Measurements from ENCODE around the gene B4GALNT1.

Gene B4GALNT1

GRCh38 chr12:57583008-57583831 lies 49.8 kb downstream of the B4GALNT1 start:
- TF ChIP-seq CTCF (conservative IDR thresholded peaks at IDR 0.05; ENCODE audit: low read depth, low read length), result peak; percentile 96
- DNase-seq (ENCODE audit: low read depth), result peak; percentile 44

GRCh38 chr12:57582440-57582839 lies 50.6 kb downstream of the B4GALNT1 start:
- DNase-seq (ENCODE audit: low read depth), result no peak
- H3K4me3 ChIP-seq (ENCODE audit: low read length), result no peak overlapping the region
- no peak for TF ChIP-seq CTCF (conservative IDR thresholded peaks at IDR 0.05; ENCODE audit: low read depth, low read length)

More at GRCh38 chr12:57583008-57583831, 49.8 kb downstream of the B4GALNT1 start:
- no peak overlapping the region for H3K4me3 ChIP-seq (ENCODE audit: low read length)

- TF ChIP-seq CTCF (conservative IDR thresholded peaks at IDR 0.05; ENCODE audit: low read depth, low read length), result no peak
- H3K4me3 ChIP-seq (ENCODE audit: low read length), result no peak overlapping the region
- DNase-seq (ENCODE audit: low read depth), result no peak
These were observed 51.2 kb downstream of the B4GALNT1 start for GRCh38 chr12:57581802-57582201.

DNA sequence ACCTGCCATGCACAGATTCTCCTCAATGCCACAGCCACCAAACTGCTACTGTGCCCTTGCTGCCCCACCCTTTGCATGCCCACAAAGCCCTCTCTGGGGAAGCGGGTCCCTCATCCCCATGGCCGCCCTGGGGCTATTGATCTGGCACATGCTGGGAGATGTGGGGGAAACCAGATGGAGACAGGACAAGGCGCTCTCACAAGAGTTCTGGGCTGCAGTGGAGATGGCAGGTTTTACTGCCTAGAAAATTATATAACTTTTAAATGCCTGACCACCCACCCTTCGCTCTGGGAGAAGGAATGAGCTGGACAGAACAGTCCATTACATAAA lies 52.6 kb downstream of the B4GALNT1 start:
- no peak for TF ChIP-seq CTCF (conservative IDR thresholded peaks at IDR 0.05; ENCODE audit: low read depth, low read length)
- no peak for DNase-seq (ENCODE audit: low read depth)
- no peak overlapping the region for H3K4me3 ChIP-seq (ENCODE audit: low read length)

DNA sequence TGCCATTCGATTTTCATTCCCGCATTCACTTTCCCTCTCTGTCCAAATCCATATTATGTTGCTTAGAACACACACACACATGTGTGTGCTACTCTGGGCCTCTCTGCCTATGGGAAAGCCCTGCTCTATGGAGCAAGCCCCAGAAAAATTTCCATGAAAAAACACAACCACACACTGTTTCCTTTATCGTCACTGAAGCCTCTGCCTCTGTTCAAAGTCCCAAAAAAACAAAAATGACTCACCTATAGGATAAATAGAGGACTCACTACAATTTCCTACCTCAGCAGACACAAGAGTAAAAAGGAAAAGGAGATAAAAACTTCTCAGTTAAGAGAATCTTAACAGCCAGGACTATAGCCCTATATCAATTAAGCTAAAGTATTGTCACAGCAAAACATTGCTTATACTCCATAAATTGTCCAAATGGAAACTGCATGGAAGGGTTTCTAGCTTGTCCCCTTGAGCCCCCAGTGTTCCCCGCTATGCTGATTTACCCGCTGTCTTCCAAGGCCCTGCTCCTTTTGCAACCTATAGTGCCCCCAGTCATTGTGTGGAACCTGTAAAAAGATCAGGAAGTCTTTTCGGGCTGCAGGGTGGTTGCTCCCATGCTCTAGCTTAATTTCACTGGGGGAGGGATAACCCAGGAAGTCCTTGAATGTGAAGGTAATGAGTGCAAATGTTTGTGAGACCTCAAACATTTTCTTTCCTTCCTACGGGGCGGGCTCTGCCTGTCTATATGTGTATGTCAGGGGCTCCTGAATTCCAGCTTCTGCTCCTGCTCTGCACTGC lies 53.1 kb downstream of the B4GALNT1 start:
- H3K4me3 ChIP-seq (ENCODE audit: low read length), result no peak overlapping the region
- no peak for DNase-seq (ENCODE audit: low read depth)
- no peak for TF ChIP-seq CTCF (conservative IDR thresholded peaks at IDR 0.05; ENCODE audit: low read depth, low read length)

DNA sequence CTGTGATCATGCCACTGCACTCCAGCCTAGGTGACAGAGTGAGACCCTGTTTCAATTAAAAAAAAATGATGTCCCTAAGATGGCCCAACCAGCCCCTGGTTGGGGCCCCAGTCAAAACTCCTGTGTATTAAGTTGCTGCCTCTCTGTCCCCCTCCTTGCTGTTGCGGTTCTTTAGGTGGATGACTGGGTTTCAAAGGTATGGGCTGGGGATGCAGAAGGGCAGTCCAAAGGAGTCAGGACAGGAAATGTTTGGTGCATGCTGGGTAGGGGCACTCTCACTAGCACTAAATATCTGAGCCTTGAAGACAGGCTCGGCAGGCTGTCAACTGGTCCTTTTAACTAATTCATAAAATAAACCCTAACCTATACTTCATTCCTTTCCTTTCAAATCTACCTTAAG lies 54.0 kb downstream of the B4GALNT1 start:
- DNase-seq (ENCODE audit: low read depth), result no peak
- no peak for TF ChIP-seq CTCF (conservative IDR thresholded peaks at IDR 0.05; ENCODE audit: low read depth, low read length)

More for the DNA sequence above, 54.0 kb downstream of the B4GALNT1 start:
- H3K4me3 ChIP-seq (ENCODE audit: low read length), result no peak overlapping the region

Data from retinal pigment epithelial cell (primary cell).